GM18951 (cell line): ENCODE data around the gene OR9A2.
"Not testable (repeated sequence)": the region's sequence is repeated elsewhere in the genome, so short reads cannot be mapped to it uniquely, and the experiment has no call there.

Experiments
- POLR2A ChIP-seq: IDR thresholded peaks from 4 replicates; pipeline ENCODE4 v1.6.1; 2011; ENCODE audit warnings: mild to moderate bottlenecking; ENCODE audit not compliant: insufficient read length, insufficient read depth; ENCODE audit errors: extremely low read depth
- in situ Hi-C: fragments of 300-500 bp; cut with MboI; formaldehyde crosslinking; loops from one replicate; pipeline ENCODE4 v1.12.0; 2022; ENCODE audit warnings: low sequenced_read_pairs, mixed read lengths, inconsistent platforms; ENCODE audit not compliant: unreplicated experiment

OR9A2 gene

DNA sequence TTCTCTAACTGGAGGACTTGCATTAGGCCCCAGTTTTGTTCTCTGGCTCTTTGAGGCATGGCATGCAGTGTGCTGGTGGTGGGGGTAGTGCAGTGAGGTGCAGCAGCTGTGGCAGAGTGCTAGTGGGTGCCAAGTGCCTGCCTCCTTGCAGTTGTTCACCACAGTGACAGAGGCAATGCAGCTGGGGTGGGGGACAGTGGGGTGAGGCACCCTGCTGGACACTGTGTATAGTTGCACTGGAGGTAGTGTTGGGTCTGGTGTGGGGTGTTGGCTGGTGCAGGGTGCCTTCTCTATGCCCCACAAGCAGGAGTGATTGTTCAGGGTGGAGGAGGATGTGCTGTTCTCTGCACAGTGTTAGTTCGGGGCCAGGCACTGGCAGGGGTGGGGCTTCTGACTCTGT lies 43.1 kb downstream of the OR9A2 start:
- TF ChIP-seq POLR2A: no peak
- in situ Hi-C loops: no loop called here

DNA sequence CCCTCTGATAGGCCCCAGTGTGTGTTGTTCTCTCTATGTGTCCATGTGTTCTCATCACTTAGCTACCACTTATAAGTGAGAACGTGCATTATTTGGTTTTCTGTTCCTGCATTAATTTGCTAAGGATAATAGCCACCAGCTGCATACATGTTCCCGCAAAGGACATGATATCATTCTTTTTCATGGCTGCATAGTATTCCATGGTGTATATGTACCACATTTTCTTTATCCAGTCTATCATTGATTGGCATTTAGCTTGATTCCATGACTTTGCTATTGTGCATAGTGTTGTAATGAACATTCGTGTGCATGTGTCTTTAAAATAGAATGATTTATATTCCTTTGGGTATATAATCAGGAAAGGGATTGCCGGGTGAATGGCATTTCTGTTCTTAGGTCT lies 48.5 kb downstream of the OR9A2 start:
- in situ Hi-C loops: not testable (repeated sequence)
